Stimulated activated CD8-positive, alpha-beta memory T cell treated with anti-CD3 and anti-CD28 coated beads, Interleukin-4, amount 100 ng/mL, for 4 hours (primary cell): ENCODE results near the gene MAML2.

ENCODE experiments used
- DNase-seq, 2 donors: peaks; one replicate each; pipeline ENCODE4 v3.0.0-alpha.2; 2020; ENCODE audit warnings: low read depth in 2 of 2, low spot score in 1 of 2

The MAML2 gene

DNA sequence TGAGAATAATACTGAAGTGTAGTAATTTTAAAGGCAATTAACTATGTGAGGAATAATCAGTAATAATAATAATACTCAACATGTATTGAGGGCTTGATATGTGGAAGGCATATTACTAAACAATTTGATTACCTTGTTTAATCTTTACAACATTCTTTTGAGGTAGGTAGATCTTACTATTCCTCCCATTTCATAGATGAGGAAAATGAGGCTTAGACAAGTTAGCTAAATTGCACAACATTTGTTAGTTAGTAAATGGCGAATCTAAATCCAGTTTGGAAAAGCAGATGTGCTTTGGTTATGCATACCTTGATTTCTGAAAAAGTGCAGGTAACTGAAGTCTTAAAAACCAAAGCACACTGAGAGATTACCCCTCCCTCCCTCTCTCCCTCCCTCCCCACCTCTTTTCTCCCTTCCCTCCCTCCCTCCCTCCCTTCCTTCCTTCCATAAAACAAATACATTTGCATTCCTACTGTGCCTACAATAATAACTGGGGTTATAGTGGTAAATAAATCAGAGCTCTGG lies 326.0 kb downstream of the MAML2 start:
- DNase-seq, result no peak

- DNase-seq, result no peak
These were observed 327.0 kb downstream of the MAML2 start for GRCh38 chr11:96015906-96016565.

DNA sequence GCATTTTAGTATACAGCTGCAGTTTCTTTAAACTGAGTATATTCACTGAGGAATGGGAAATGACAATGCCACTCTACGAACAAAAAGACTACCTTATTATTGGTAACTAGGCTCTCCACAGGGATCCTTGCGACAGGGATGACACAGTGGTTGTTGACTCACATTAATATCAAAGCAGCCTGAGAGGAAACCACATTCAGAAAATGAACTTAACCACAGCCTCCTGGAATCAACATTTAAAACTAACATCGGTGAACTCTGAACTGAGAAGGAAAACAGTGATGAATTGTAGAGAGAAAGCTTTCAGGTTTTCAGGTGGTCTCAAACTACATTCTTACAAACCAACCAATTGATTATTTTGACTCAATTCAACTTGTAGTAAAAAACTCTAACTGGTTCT lies 328.8 kb downstream of the MAML2 start:
- DNase-seq, result no peak

GRCh38 chr11:96013461-96014213 lies 329.4 kb downstream of the MAML2 start:
- DNase-seq, result no peak

- DNase-seq, result peak in 1 of 2 donors; percentile 24
These were observed 330.7 kb downstream of the MAML2 start for GRCh38 chr11:96012086-96012824.

GRCh38 chr11:96010683-96011082 lies 332.3 kb downstream of the MAML2 start:
- no peak for DNase-seq

GRCh38 chr11:96008161-96008720 lies 334.8 kb downstream of the MAML2 start:
- DNase-seq, result no peak

DNA sequence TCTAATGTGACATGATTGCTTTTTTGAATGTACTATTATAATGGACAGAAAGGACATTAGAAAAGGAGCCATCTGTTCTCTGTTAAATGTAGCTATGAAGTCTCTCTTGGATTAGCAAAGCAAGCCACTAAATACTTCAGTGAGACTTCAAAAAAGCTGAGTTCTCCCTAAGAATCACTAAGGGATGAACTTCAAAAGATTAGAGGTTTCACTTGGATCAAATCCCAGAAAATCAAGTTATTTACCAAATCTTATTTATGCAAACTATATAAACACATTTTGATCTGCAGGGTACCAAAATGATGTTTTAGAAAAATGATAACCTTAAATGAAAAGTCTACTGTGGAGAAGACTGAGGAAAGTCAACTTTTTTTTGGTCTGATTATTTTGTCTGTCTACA lies 337.0 kb downstream of the MAML2 start:
- DNase-seq, result no peak

- DNase-seq, result no peak
These were observed 338.1 kb downstream of the MAML2 start for GRCh38 chr11:96004862-96005261.

- no peak for DNase-seq
These were observed 340.2 kb downstream of the MAML2 start for GRCh38 chr11:96002754-96003290.

- no peak for DNase-seq
These were observed 340.7 kb downstream of the MAML2 start for GRCh38 chr11:96002339-96002738.

DNA sequence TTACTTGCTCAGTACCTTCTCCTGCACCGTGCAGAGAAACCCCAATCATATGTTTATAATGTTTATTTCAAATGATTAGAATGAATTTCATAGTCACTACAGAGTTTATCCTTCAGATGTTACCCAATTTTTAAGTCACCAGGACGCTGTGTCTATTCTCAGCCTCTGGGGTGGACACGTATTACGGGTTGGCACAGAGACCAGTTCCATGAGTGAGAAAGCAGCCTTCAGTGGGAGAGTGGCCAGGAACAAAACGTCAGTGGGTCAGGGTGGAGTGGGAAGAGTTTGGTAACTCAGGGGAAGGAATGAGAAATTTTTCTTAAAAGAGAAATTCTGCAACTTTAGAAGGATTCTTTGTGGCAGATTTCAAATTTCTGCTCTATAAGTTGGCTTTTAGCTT lies 342.0 kb downstream of the MAML2 start:
- no peak for DNase-seq

- DNase-seq, result no peak
These were observed 343.1 kb downstream of the MAML2 start for GRCh38 chr11:95999711-96000406.

- no peak for DNase-seq
These were observed 346.3 kb downstream of the MAML2 start for GRCh38 chr11:95996621-95997235.

DNA sequence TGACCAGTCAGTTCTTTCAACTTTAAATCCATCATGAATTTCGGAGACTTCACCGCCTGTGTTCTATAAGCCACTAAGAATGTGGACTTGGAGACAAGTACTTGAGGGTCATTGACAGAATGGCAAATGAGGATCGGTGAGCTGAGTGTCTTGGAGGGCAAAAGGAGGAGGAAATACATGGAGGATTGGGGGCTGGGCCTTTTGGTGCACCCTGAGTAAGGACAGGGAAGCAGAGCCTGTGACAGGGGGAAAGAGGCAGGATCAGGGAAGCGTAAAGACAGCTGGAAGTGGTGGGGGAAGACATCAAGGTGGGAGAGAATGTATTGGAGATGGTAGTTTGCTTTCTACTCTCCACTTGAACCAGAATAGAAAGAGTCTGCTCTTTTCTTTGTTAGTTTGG lies 348.7 kb downstream of the MAML2 start:
- no peak for DNase-seq

DNA sequence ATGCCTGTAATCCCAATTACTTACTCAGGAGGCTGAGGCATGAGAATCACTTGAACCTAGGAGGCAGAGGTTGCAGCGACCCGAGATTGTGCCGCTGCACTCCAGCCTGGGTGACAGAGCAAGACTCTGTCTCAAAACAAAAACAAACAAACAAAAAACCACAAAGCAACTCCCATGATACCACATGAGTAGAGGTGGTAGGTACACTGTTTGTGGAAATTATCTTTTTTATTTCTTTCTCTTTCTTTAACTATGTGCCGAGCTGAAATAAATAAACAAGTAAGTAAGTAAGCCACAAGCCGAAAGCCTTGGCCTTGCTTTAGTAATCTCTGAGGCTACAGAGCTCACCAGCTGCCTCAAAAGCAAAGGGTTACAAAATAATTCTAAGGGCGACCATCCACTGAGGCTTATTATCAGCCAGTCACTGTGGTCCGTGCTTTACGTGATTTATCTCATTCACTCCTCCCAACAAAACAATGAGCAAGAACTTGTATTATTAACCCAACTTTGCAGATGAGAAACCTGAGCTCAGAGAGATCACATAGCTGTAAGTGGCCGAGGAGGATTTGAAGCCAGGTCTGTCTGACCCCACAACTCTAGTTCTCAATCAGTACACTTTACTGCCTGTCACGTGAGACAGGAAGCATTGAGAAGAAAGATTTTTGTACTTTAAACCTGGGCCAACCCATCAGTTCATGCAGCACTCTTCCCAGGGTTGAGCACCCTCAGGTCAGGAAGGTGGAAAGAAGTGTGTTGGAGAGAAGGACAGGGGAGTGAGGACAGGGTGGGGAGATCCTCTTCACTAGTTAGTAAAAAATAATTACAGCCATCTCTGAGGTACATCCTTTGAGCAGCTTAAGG lies 349.3 kb downstream of the MAML2 start:
- DNase-seq, result no peak

- no peak for DNase-seq
These were observed 351.4 kb downstream of the MAML2 start for GRCh38 chr11:95991545-95991944.

DNA sequence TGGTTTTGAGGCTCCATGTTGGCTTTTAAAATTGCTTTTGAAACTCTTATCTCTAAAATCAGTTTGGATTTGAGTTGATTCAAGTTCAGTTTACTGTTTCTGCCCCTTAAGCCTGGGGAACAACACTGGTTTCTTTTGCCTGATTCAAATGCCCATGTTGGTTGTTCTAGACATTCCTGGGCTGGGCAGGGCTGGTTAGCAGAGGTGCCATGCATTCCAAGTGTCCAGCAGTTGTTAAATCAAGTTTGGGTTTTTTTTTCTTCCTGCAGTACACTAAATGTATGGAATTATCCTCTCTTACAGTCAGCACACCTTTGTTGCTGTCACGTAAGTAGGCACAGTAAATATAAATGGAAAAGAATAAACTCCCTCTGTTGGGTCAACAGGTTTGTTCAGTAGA lies 351.9 kb downstream of the MAML2 start:
- no peak for DNase-seq

- no peak for DNase-seq
These were observed 353.2 kb downstream of the MAML2 start for GRCh38 chr11:95989780-95990179.
